ENCODE data around the gene PDZD2.

Gene PDZD2

DNA sequence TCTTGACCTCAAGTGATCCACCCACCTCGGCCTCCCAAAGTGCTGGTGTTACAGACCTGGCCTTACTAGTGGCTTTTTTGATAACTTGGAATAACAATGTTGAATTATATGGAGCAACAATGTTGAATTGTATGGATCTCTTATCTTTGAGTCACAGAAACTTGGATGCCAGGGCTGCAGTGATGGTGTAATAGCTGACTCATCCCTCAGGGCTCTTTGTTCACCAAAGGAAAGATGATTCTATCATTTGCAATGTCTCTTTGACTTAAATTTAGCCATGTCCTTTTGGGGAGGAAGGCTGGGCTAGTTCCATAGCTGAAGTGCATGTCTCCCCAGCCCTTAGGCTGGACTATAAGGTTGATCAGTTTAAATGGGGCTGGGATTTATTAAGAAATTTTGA lies 172.3 kb downstream of the PDZD2 start:
- no peaks in the 10 kb centered on the region for H3K9me2 ChIP-seq (replicated peaks; ENCODE audit: control insufficient read depth, low read length)
- H4K20me1 ChIP-seq (ENCODE audit: control insufficient read depth, insufficient read depth, low read depth, low read length), result no peaks in the 10 kb centered on the region
- H3K4me1 ChIP-seq (ENCODE audit: control insufficient read depth, low read length), result no peaks in the 10 kb centered on the region
- H3K27me3 ChIP-seq (ENCODE audit: control insufficient read depth, low read length), result 0 out of 2 replicates have a peak, but pooled peaks cover 3% of the 10 kb centered on the region
- no peaks in the 10 kb centered on the region for H3K79me2 ChIP-seq (ENCODE audit: control insufficient read depth, low read length)
- no peak overlapping the region for H3K4me2 ChIP-seq (ENCODE audit: low read length)
- TF ChIP-seq EZH2phosphoT487 (IDR thresholded peaks at IDR 0.05; ENCODE audit: borderline replicate concordance, low read length), result no peak
- TF ChIP-seq CTCF (IDR thresholded peaks at IDR 0.05; ENCODE audit: low read depth, low read length, poor library complexity, severe bottlenecking), result no peak
- H3K27ac ChIP-seq (ENCODE audit: low read depth, low read length), result no peak overlapping the region
- H3K4me3 ChIP-seq (ENCODE audit: low read length), result no peak overlapping the region
- H3K36me3 ChIP-seq (ENCODE audit: control insufficient read depth, low read length), result no peaks in the 10 kb centered on the region
- H3F3A ChIP-seq (ENCODE audit: control insufficient read depth, insufficient read depth), result no peaks in the 10 kb centered on the region
- H3K9me3 ChIP-seq (ENCODE audit: control insufficient read depth, insufficient read depth, low read length), result no peaks in the 10 kb centered on the region

GRCh38 chr5:31815376-31815775 lies 176.4 kb downstream of the PDZD2 start:
- Histone ChIP-seq H4K20me1 (ENCODE audit: control insufficient read depth, insufficient read depth, low read depth, low read length) (no peaks in the 10 kb centered on the region), H3K27ac (ENCODE audit: low read depth, low read length) (no peak overlapping the region)

DNA sequence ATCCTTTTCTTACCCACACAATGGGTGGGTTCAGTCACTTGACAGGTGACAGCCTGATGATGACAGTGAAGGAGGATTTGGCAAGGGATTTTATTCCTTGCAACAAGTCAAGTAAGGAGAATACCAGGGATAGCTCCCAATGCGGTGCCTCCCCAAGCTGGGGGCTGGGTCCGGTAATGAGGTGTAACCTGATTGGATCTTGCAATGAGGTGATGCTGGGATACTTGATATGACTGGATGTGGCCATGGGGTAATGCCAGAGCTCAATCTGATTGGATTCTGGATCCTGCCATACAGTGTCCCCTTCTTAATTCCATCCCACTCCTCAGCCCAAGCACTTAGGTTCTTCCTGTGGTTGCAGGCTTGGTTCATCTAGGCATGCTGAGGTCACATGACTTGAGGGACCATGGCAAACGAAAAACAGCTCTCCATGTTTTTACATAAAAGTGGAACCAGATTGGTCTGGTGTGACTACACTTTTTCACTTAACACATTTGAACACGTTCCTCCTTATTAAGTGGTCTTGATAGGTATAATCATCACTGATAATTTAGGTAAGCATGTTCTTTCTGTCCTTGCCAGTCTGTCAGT lies 181.1 kb downstream of the PDZD2 start:
- H3K4me3 ChIP-seq (ENCODE audit: low read length), result no peak overlapping the region
- TF ChIP-seq CTCF (IDR thresholded peaks at IDR 0.05; ENCODE audit: low read depth, low read length, poor library complexity, severe bottlenecking) (no peak), EZH2phosphoT487 (IDR thresholded peaks at IDR 0.05; ENCODE audit: borderline replicate concordance, low read length) (no peak)

More at GRCh38 chr5:31815376-31815775, 176.4 kb downstream of the PDZD2 start:
- H3K4me1 ChIP-seq (ENCODE audit: control insufficient read depth, low read length), result no peaks in the 10 kb centered on the region
- no peaks in the 10 kb centered on the region for H3K27me3 ChIP-seq (ENCODE audit: control insufficient read depth, low read length)
- no peak for TF ChIP-seq EZH2phosphoT487 (IDR thresholded peaks at IDR 0.05; ENCODE audit: borderline replicate concordance, low read length)
- TF ChIP-seq CTCF (IDR thresholded peaks at IDR 0.05; ENCODE audit: low read depth, low read length, poor library complexity, severe bottlenecking), result no peak
- H3K79me2 ChIP-seq (ENCODE audit: control insufficient read depth, low read length), result no peaks in the 10 kb centered on the region
- no peaks in the 10 kb centered on the region for H3F3A ChIP-seq (ENCODE audit: control insufficient read depth, insufficient read depth)
- H3K4me3 ChIP-seq (ENCODE audit: low read length), result no peak overlapping the region
- no peaks in the 10 kb centered on the region for H3K9me2 ChIP-seq (replicated peaks; ENCODE audit: control insufficient read depth, low read length)
- no peaks in the 10 kb centered on the region for H3K36me3 ChIP-seq (ENCODE audit: control insufficient read depth, low read length)
- no peak overlapping the region for H3K4me2 ChIP-seq (ENCODE audit: low read length)
- H3K9me3 ChIP-seq (ENCODE audit: control insufficient read depth, insufficient read depth, low read length), result no peaks in the 10 kb centered on the region

More for the DNA sequence above, 181.1 kb downstream of the PDZD2 start:
- Histone ChIP-seq H3K9me2 (replicated peaks; ENCODE audit: control insufficient read depth, low read length) (no peaks in the 10 kb centered on the region), H3K9me3 (ENCODE audit: control insufficient read depth, insufficient read depth, low read length) (no peaks in the 10 kb centered on the region), H3K27ac (ENCODE audit: low read depth, low read length) (no peak overlapping the region), H3K4me1 (ENCODE audit: control insufficient read depth, low read length) (no peaks in the 10 kb centered on the region), H3K36me3 (ENCODE audit: control insufficient read depth, low read length) (no peaks in the 10 kb centered on the region), H3F3A (ENCODE audit: control insufficient read depth, insufficient read depth) (no peaks in the 10 kb centered on the region), H3K27me3 (ENCODE audit: control insufficient read depth, low read length) (0 out of 2 replicates have a peak, but pooled peaks cover 5% of the 10 kb centered on the region), H3K4me2 (ENCODE audit: low read length) (no peak overlapping the region), H4K20me1 (ENCODE audit: control insufficient read depth, insufficient read depth, low read depth, low read length) (no peaks in the 10 kb centered on the region), H3K79me2 (ENCODE audit: control insufficient read depth, low read length) (no peaks in the 10 kb centered on the region)

Data from DOHH2 (cell line).